HEK293 (cell line): ENCODE results near the gene SCAF11.

Source experiments
- CTCF ChIA-PET: fragments of 350-600 bp; formaldehyde crosslinking; extraction: SDS; loops from one replicate; lab custom pipeline; 2021; ENCODE audit warnings: antibody characterized with exemption; lab: Yijun Ruan, JAX
- POLR2A ChIA-PET: fragments of 300-600 bp; formaldehyde crosslinking; extraction: SDS; loops from one replicate; lab custom pipeline; 2020; ENCODE audit warnings: antibody characterized with exemption, inconsistent platforms; lab: Yijun Ruan, JAX
- H3K27ac ChIP-seq: fragments of 200-500 bp; sonication (Bioruptor generic); 2 replicates; pipeline ENCODE4 v1.5.1; 2014; ENCODE audit warnings: low read depth, low read length, control low read depth, inconsistent platforms; ENCODE audit errors: extremely low read depth
- H3K36me3 ChIP-seq, 2 experiments: fragments of 200-500 bp in 1 of 2; sonication (Bioruptor generic) in 1 of 2; 1 replicate in 1 of 2; 2 replicates in 1 of 2; pipeline ENCODE4 v1.5.1; 2014 to 2017; ENCODE audit warnings: inconsistent platforms in 2 of 2, low read length in 2 of 2; ENCODE audit not compliant: control insufficient read depth in 2 of 2, insufficient read depth in 1 of 2
- H3K4me1 ChIP-seq: fragments of 200-500 bp; sonication (Bioruptor generic); 2 replicates; pipeline ENCODE4 v1.5.1; 2014; ENCODE audit warnings: mild to moderate bottlenecking, low read length, inconsistent platforms; ENCODE audit not compliant: control insufficient read depth, insufficient read depth
- H3K4me3 ChIP-seq: 2 replicates; pipeline ENCODE4 v1.5.1; 2011; ENCODE audit warnings: low read depth, mild to moderate bottlenecking, control low read depth, low read length, moderate library complexity
- H3K9me3 ChIP-seq: fragments of 200-500 bp; sonication (Bioruptor generic); 2 replicates; pipeline ENCODE4 v1.5.1; 2014; ENCODE audit warnings: low read depth, low read length, inconsistent platforms; ENCODE audit not compliant: control insufficient read depth, insufficient read depth
- GLIS1 ChIP-seq: fragments of 450-650 bp; formaldehyde crosslinking; IDR thresholded peaks from 2 replicates; pipeline ENCODE4 v1.5.1; 2016; ENCODE audit warnings: missing biosample characterization, missing genetic modification characterization
- PRDM10 ChIP-seq: fragments of 450-650 bp; formaldehyde crosslinking; IDR thresholded peaks from 2 replicates; pipeline ENCODE4 v1.5.1; 2016; ENCODE audit warnings: missing biosample characterization, missing genetic modification characterization
- PRDM2 ChIP-seq: fragments of 450-650 bp; formaldehyde crosslinking; IDR thresholded peaks from 2 replicates; pipeline ENCODE4 v1.5.1; 2016; ENCODE audit warnings: missing biosample characterization, missing genetic modification characterization, borderline replicate concordance
- ZBTB21 ChIP-seq: fragments of 450-650 bp; formaldehyde crosslinking; IDR thresholded peaks from 2 replicates; pipeline ENCODE4 v1.5.1; 2017; ENCODE audit warnings: missing biosample characterization, missing genetic modification characterization
- ZFP3 ChIP-seq: fragments of 450-650 bp; formaldehyde crosslinking; IDR thresholded peaks from 2 replicates; pipeline ENCODE4 v1.5.1; 2016; ENCODE audit warnings: low read depth, missing biosample characterization, missing genetic modification characterization
- ZIC2 ChIP-seq: fragments of 450-650 bp; formaldehyde crosslinking; IDR thresholded peaks from 2 replicates; pipeline ENCODE4 v1.5.1; 2016; ENCODE audit warnings: missing biosample characterization, missing genetic modification characterization
- ZNF112 ChIP-seq: fragments of 450-650 bp; formaldehyde crosslinking; IDR thresholded peaks from 2 replicates; pipeline ENCODE4 v1.5.0; 2017; ENCODE audit warnings: missing biosample characterization, missing genetic modification characterization
- ZNF398 ChIP-seq: fragments of 450-650 bp; formaldehyde crosslinking; IDR thresholded peaks from 2 replicates; pipeline ENCODE4 v1.5.1; 2017; ENCODE audit warnings: missing biosample characterization, missing genetic modification characterization
- ZNF561 ChIP-seq: fragments of 450-650 bp; IDR thresholded peaks from 2 replicates; pipeline ENCODE4 v1.5.1; 2018; ENCODE audit warnings: missing biosample characterization, missing genetic modification characterization, borderline replicate concordance
- ZNF580 ChIP-seq: fragments of 450-650 bp; formaldehyde crosslinking; IDR thresholded peaks from 2 replicates; pipeline ENCODE4 v1.5.1; 2016; ENCODE audit warnings: missing biosample characterization, missing genetic modification characterization
- ZNF585B ChIP-seq: fragments of 450-650 bp; formaldehyde crosslinking; IDR thresholded peaks from 2 replicates; pipeline ENCODE4 v1.5.1; 2016; ENCODE audit warnings: missing biosample characterization, missing genetic modification characterization
- ZNF791 ChIP-seq: fragments of 450-650 bp; formaldehyde crosslinking; IDR thresholded peaks from 2 replicates; pipeline ENCODE4 v1.5.1; 2016; ENCODE audit warnings: missing biosample characterization, missing genetic modification characterization
- ZNF837 ChIP-seq: fragments of 450-650 bp; formaldehyde crosslinking; IDR thresholded peaks from 2 replicates; pipeline ENCODE4 v1.5.1; 2016; ENCODE audit warnings: missing biosample characterization, missing genetic modification characterization
- ZSCAN30 ChIP-seq: fragments of 450-650 bp; IDR thresholded peaks from 2 replicates; pipeline ENCODE4 v1.5.1; 2018; ENCODE audit warnings: missing biosample characterization, mild to moderate bottlenecking, missing genetic modification characterization, moderate library complexity

SCAF11 gene

GRCh38 chr12:45986641-45987339, 3.6 kb downstream of the SCAF11 start (continued):
- no peak for TF ChIP-seq PRDM2
- no peak for TF ChIP-seq ZNF580 (tag by site-specific recombination)
- no peak for TF ChIP-seq ZBTB21 (tag by site-specific recombination)
- no peak for TF ChIP-seq ZIC2 (tag by site-specific recombination)
- no peak for TF ChIP-seq ZNF561 (tag by site-specific recombination)
- no peak for TF ChIP-seq ZFP3
- TF ChIP-seq ZSCAN30 (tag by site-specific recombination) = no peak
- TF ChIP-seq GLIS1 (tag by site-specific recombination) = peak; percentile 50; the same call in 1 of the 2 replicates
- TF ChIP-seq ZNF112 = no peak
- no peak for TF ChIP-seq ZNF791 (tag by site-specific recombination)
- TF ChIP-seq ZNF837 (tag by site-specific recombination) = no peak
- peak; percentile 70 for TF ChIP-seq PRDM10 (tag by site-specific recombination)

GRCh38 chr12:45981075-45981837, 9.1 kb downstream of the SCAF11 start:
- peak; percentile 66 for TF ChIP-seq ZNF585B (tag by site-specific recombination)
- TF ChIP-seq ZNF398 (tag by site-specific recombination) = no peak
- TF ChIP-seq, all 188 proteins: peak for 1
- H3K27ac ChIP-seq = no peak overlapping the region
- H3K4me1 ChIP-seq = peaks cover 19% of the 10 kb centered on the region
- no peaks in the 10 kb centered on the region for H3K9me3 ChIP-seq
- POLR2A ChIA-PET = interaction anchor here (0.6 kb wide), 1 partner anchor 8 kb away, joined by 4 read pairs; no protein-coding TSS in a partner anchor
- CTCF ChIA-PET = interaction anchor here (0.6 kb wide), 1 partner anchor 718 kb away, joined by 3 read pairs; no protein-coding TSS in a partner anchor
- H3K36me3 ChIP-seq = peaks cover 8 to 13% of the 10 kb centered on the region in 2 experiments
- no peak overlapping the region for H3K4me3 ChIP-seq
